Measurements from ENCODE around the gene OTOF. TPM values are rescaled to one million over a fixed set of nuclear protein-coding genes. Genes with fewer than 3 reads are reported as not detected.

OTOF gene
- total and polyA plus RNA-seq, 2 of the 13 experiments (the other 11 are each of a cell fraction or from before 2014, with no cell fraction given) = 0.04 TPM; not detected in 1

GRCh38 chr2:26469955-26470354 is 8.0 kb downstream of the OTOF start (continued):
- TF ChIP-seq KIAA2018 (CRISPR knock-in tag; IDR thresholded peaks at IDR 0.05; ENCODE audit: borderline replicate concordance) (no peak), RFX1 (IDR thresholded peaks at IDR 0.05) (no peak), BORCS8-MEF2B (CRISPR knock-in tag; IDR thresholded peaks at IDR 0.05) (no peak), ZNF512 (CRISPR knock-in tag; IDR thresholded peaks at IDR 0.05) (no peak), NRL (CRISPR knock-in tag; IDR thresholded peaks at IDR 0.05; ENCODE audit: borderline replicate concordance) (no peak)

All from HepG2 (cell line).